Endodermal cell (in vitro differentiated cells): ENCODE measurements around the gene ANKRD31. TPM values are rescaled to one million over a fixed set of nuclear protein-coding genes. Genes with fewer than 3 reads are reported as not detected.
A peak's percentile ranks its signal among the peaks of the same experiment; 100 is the strongest.

Source experiments
- DNase-seq: peaks from one replicate; pipeline ENCODE4 v3.0.0-alpha.2; 2017
- H3K27ac ChIP-seq: 2 replicates; pipeline ENCODE4 v1.5.1; 2013; ENCODE audit warnings: mild to moderate bottlenecking, low read depth, low read length, moderate library complexity
- H3K27me3 ChIP-seq: 2 replicates; pipeline ENCODE4 v1.6.1; 2013; ENCODE audit warnings: mild to moderate bottlenecking, low read length, moderate library complexity; ENCODE audit not compliant: insufficient read depth, control insufficient read depth, poor library complexity, severe bottlenecking
- H3K36me3 ChIP-seq: 2 replicates; pipeline ENCODE4 v1.7.0; 2013; ENCODE audit warnings: mild to moderate bottlenecking, low read length, moderate library complexity; ENCODE audit not compliant: control insufficient read depth, insufficient read depth
- H3K4me1 ChIP-seq: one replicate; pipeline ENCODE4 v1.7.0; 2013; ENCODE audit warnings: low read length; ENCODE audit not compliant: control insufficient read depth, insufficient read depth
- H3K4me3 ChIP-seq: 2 replicates; pipeline ENCODE4 v1.5.1; 2013; ENCODE audit warnings: mild to moderate bottlenecking, low read length, moderate library complexity
- H3K9ac ChIP-seq: 2 replicates; pipeline ENCODE4 v1.6.1; 2013; ENCODE audit warnings: mild to moderate bottlenecking, low read length, moderate library complexity; ENCODE audit not compliant: poor library complexity, severe bottlenecking; ENCODE audit errors: extremely low read depth
- H3K9me3 ChIP-seq: 2 replicates; pipeline ENCODE4 v1.6.1; 2013; ENCODE audit warnings: mild to moderate bottlenecking, low read length, moderate library complexity; ENCODE audit not compliant: control insufficient read depth
- H3K27ac Mint-ChIP-seq: 2 replicates; pipeline ENCODE4 v1.8.0; 2020; ENCODE audit warnings: mixed read lengths
- H3K27me3 Mint-ChIP-seq: 2 replicates; pipeline ENCODE4 v1.8.0; 2021; ENCODE audit warnings: mild to moderate bottlenecking, mixed read lengths; ENCODE audit not compliant: insufficient read depth
- H3K36me3 Mint-ChIP-seq: 2 replicates; pipeline ENCODE4 v1.8.0; 2020; ENCODE audit warnings: low read depth, mixed read lengths
- H3K4me1 Mint-ChIP-seq: 2 replicates; pipeline ENCODE4 v1.8.0; 2020; ENCODE audit warnings: mixed read lengths
- H3K4me3 Mint-ChIP-seq: 2 replicates; pipeline ENCODE4 v1.8.0; 2020; ENCODE audit warnings: mild to moderate bottlenecking, moderate library complexity, mixed read lengths
- H3K9me3 Mint-ChIP-seq: 2 replicates; pipeline ENCODE4 v1.8.0; 2020; ENCODE audit warnings: mild to moderate bottlenecking, mixed read lengths
- CTCF ChIP-seq: fragments of 200-600 bp; sonication (generic); conservative IDR thresholded peaks from 2 replicates; pipeline ENCODE4 v1.5.0; 2021; ENCODE audit warnings: antibody characterized with exemption, mild to moderate bottlenecking
- WGBS, 2 experiments: methylation state at CpG; one replicate each; pipeline versions ENCODE4 v1.1.5 to v1.1.7; 2013; ENCODE audit warnings: missing lambda C conversion rate in 2 of 2, mixed read lengths in 1 of 2; ENCODE audit not compliant: insufficient coverage in 1 of 2, insufficient read length in 1 of 2; 5-methylcytosine and 5-hydroxymethylcytosine counted together
- total RNA-seq, 2 donors: library from RNA; stranded (reverse); fragmentation: NEBNext Ultra II Directional in 1 of 2; extraction: Animal tissue kit (Norgen Biotek cat#: 25700) in 1 of 2; gene quantifications; 2 replicates in 1 of 2; 3 replicates in 1 of 2; pipeline ENCODE4 v1.2.1, GENCODE V29; 2021

Gene ANKRD31
- total RNA-seq, 2 donors from 2014 or later: 0.13 to 0.29 TPM

- Histone ChIP-seq H3K9ac (no peak overlapping the region), H3K4me1 (no peaks in the 10 kb centered on the region), H3K27ac (no peak overlapping the region), H3K9me3 (no peaks in the 10 kb centered on the region), H3K36me3 (no peaks in the 10 kb centered on the region), H3K4me3 (no peak overlapping the region), H3K27me3 (peaks cover 6% of the 10 kb centered on the region)
- Mint-ChIP-seq H3K36me3 (no peaks in the 10 kb centered on the region), H3K4me3 (no peak overlapping the region), H3K27ac (no peak overlapping the region), H3K4me1 (peaks cover 20% of the 10 kb centered on the region), H3K9me3 (no peaks in the 10 kb centered on the region), H3K27me3 (peaks cover 4% of the 10 kb centered on the region)
- WGBS, 2 experiments: 95 to 100% methylated on average over 1 of the region's 1 CpG
- TF ChIP-seq CTCF: no peak
- DNase-seq: peak; percentile 54
These were observed 36.7 kb downstream of the ANKRD31 start for GRCh38 chr5:75199946-75200345.

GRCh38 chr5:75199071-75199470 is 37.6 kb downstream of the ANKRD31 start:
- no peaks in the 10 kb centered on the region for H3K4me1 ChIP-seq
- 90 to 92% methylated on average over 2 of the region's 2 CpGs for WGBS, 2 experiments
- Mint-ChIP-seq H3K4me1 (peaks cover 20% of the 10 kb centered on the region), H3K4me3 (no peak overlapping the region), H3K36me3 (no peaks in the 10 kb centered on the region), H3K27ac (no peak overlapping the region), H3K27me3 (peaks cover 4% of the 10 kb centered on the region), H3K9me3 (no peaks in the 10 kb centered on the region)
- H3K9ac ChIP-seq: no peak overlapping the region
- no peak for TF ChIP-seq CTCF
- no peak overlapping the region for H3K27ac ChIP-seq
- DNase-seq: no peak
- no peak overlapping the region for H3K4me3 ChIP-seq
- peaks cover 6% of the 10 kb centered on the region for H3K27me3 ChIP-seq
- no peaks in the 10 kb centered on the region for H3K9me3 ChIP-seq
- H3K36me3 ChIP-seq: no peaks in the 10 kb centered on the region

- H3K9me3 ChIP-seq: no peaks in the 10 kb centered on the region
- Mint-ChIP-seq H3K27ac (no peak overlapping the region), H3K4me3 (no peak overlapping the region), H3K9me3 (no peaks in the 10 kb centered on the region), H3K36me3 (no peaks in the 10 kb centered on the region), H3K4me1 (peaks cover 20% of the 10 kb centered on the region), H3K27me3 (peaks cover 4% of the 10 kb centered on the region)
- no peaks in the 10 kb centered on the region for H3K36me3 ChIP-seq
- DNase-seq: no peak
- TF ChIP-seq CTCF: no peak
- H3K4me3 ChIP-seq: no peak overlapping the region
- no peak overlapping the region for H3K9ac ChIP-seq
- H3K27ac ChIP-seq: no peak overlapping the region
- peaks cover 6% of the 10 kb centered on the region for H3K27me3 ChIP-seq
- 87 to 94% methylated on average over 5 of the region's 5 CpGs for WGBS, 2 experiments
- no peaks in the 10 kb centered on the region for H3K4me1 ChIP-seq
These were observed 38.9 kb downstream of the ANKRD31 start for GRCh38 chr5:75197745-75198144.
